ENCODE measurements around the gene COG8. TPM values are rescaled to one million over a fixed set of nuclear protein-coding genes. Genes with fewer than 3 reads are reported as not detected.

The COG8 gene
- total RNA-seq, 3 donors from 2014 or later (not counting 1 experiment from before 2014, with no cell fraction given), result 26.3 to 34.6 (median 29.0) TPM

GRCh38 chr16:69318177-69318910, 21.0 kb downstream of the COG8 start:
- peaks cover 7 to 21% of the 10 kb centered on the region in 2 donors for H3K4me1 Mint-ChIP-seq
- no peak for DNase-seq
- intact Hi-C loops (cut with micrococcal nuclease), result no loop called here

DNA sequence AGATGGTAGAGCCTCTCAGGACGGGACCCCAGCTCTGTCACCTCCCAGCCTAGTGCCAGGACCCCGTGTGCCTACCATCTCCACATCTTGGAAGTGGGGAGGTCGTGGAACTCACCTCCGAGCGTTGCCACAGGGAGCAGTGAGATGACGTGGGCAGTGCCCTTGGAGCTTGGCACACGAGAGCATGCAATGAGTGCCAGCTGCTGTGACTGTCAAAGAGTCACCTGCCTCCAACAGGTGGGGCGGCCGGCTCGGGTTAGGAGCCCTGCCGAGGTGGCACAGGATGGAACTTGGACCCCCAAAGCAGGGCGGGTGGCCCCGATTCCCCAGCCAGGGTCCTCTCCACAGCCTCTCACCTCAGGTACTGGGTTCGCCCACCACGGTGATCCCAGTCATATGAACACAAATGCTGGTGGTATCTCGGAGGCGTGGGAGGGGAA, 22.7 kb downstream of the COG8 start:
- Mint-ChIP-seq H3K9me3 (no peaks in the 10 kb centered on the region), H3K4me1 (peaks cover 15 to 30% of the 10 kb centered on the region in 2 donors), H3K36me3 (peaks cover 6% of the 10 kb centered on the region), H3K27ac (no peak overlapping the region), H3K4me3 (no peak overlapping the region), H3K27me3 (ENCODE audit: low read depth in 2 of 2) (no peaks in the 10 kb centered on the region)
- intact Hi-C loops (cut with micrococcal nuclease), result no loop called here
- 98% methylated on average over 17 of the region's 17 CpGs for WGBS (ENCODE audit: insufficient coverage)
- DNase-seq (no peak), ATAC-seq (no peak)
- Histone ChIP-seq H3K4me1 (ENCODE audit: control insufficient read depth, insufficient read depth, low read length) (peaks cover 14% of the 10 kb centered on the region), H3K9me3 (ENCODE audit: control insufficient read depth, insufficient read depth, low read length) (no peaks in the 10 kb centered on the region), H3K36me3 (ENCODE audit: control insufficient read depth, insufficient read depth, low read length) (peaks cover 65% of the 10 kb centered on the region), H3K4me3 (ENCODE audit: low read length) (no peak overlapping the region), H3K27me3 (ENCODE audit: control insufficient read depth, insufficient read depth, low read length) (no peaks in the 10 kb centered on the region), H3K27ac (ENCODE audit: low read length) (no peak overlapping the region)
- no peak for TF ChIP-seq CTCF (IDR thresholded peaks at IDR 0.05)

More at GRCh38 chr16:69318177-69318910, 21.0 kb downstream of the COG8 start:
- TF ChIP-seq CTCF (IDR thresholded peaks at IDR 0.05), result no peak
- ATAC-seq, result no peak
- Histone ChIP-seq H3K4me1 (ENCODE audit: control insufficient read depth, insufficient read depth, low read length) (no peaks in the 10 kb centered on the region), H3K9me3 (ENCODE audit: control insufficient read depth, insufficient read depth, low read length) (no peaks in the 10 kb centered on the region), H3K36me3 (ENCODE audit: control insufficient read depth, insufficient read depth, low read length) (peaks cover 81% of the 10 kb centered on the region), H3K4me3 (ENCODE audit: low read length) (no peak overlapping the region), H3K27ac (ENCODE audit: low read length) (no peak overlapping the region), H3K27me3 (ENCODE audit: control insufficient read depth, insufficient read depth, low read length) (no peaks in the 10 kb centered on the region)
- H3K36me3 Mint-ChIP-seq, result peaks cover 6% of the 10 kb centered on the region
- no peak overlapping the region for H3K27ac Mint-ChIP-seq
- H3K9me3 Mint-ChIP-seq, result no peaks in the 10 kb centered on the region
- H3K27me3 Mint-ChIP-seq (ENCODE audit: low read depth in 2 of 2), result no peaks in the 10 kb centered on the region
- 98% methylated on average over 30 of the region's 30 CpGs for WGBS (ENCODE audit: insufficient coverage)
- no peak overlapping the region for H3K4me3 Mint-ChIP-seq

DNA sequence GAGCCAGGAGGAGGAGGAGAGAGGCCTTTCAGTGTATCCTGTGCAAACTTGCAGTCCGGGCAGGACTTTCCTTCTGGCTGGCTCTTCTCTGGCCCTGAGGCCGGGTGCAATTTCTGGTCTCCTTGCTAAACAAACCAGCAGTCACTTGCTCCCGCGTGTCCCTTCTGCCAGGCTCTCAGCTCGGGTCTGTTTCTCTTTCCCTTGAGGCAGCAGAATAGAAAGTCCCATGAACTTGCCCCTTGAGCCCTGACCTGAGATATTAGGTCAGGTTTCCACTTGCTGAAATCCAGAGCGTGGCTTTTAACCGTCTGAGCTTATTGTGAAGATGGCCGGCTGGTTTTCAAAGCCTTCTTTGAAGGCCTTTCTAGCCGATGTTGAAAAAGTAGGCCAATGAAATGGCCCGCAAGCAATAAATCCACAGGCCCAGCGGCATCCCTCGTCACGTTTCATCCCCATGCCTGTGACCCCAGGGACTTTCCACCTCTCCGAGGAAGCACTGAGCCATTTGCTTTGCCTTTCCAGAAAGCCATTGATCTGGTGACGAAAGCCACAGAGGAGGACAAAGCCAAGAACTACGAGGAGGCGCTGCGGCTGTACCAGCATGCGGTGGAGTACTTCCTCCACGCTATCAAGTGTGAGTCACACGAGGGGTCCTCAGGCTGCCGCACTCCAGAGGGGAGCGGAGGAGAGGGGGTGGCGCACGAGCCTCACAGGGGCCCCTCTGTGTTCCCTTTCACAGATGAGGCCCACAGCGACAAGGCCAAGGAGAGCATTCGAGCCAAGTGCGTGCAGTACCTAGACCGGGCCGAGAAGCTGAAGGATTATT, 23.7 kb downstream of the COG8 start:
- no peak for DNase-seq
- Histone ChIP-seq H3K4me3 (ENCODE audit: low read length) (no peak overlapping the region), H3K27me3 (ENCODE audit: control insufficient read depth, insufficient read depth, low read length) (no peaks in the 10 kb centered on the region), H3K9me3 (ENCODE audit: control insufficient read depth, insufficient read depth, low read length) (no peaks in the 10 kb centered on the region), H3K36me3 (ENCODE audit: control insufficient read depth, insufficient read depth, low read length) (peaks cover 56% of the 10 kb centered on the region), H3K27ac (ENCODE audit: low read length) (no peak overlapping the region), H3K4me1 (ENCODE audit: control insufficient read depth, insufficient read depth, low read length) (peaks cover 15% of the 10 kb centered on the region)
- Mint-ChIP-seq H3K4me1 (peaks cover 15 to 27% of the 10 kb centered on the region in 2 donors), H3K27me3 (ENCODE audit: low read depth in 2 of 2) (no peaks in the 10 kb centered on the region), H3K36me3 (peaks cover 6% of the 10 kb centered on the region), H3K27ac (no peak overlapping the region), H3K4me3 (no peak overlapping the region), H3K9me3 (no peaks in the 10 kb centered on the region)
- ATAC-seq, result no peak
- TF ChIP-seq CTCF (IDR thresholded peaks at IDR 0.05), result no peak
- 96% methylated on average over 30 of the region's 30 CpGs for WGBS (ENCODE audit: insufficient coverage)
- intact Hi-C loops (cut with micrococcal nuclease), result no loop called here
